T-helper 17 cell (primary cell): ENCODE measurements around the gene TLE2. TPM values are rescaled to one million over a fixed set of nuclear protein-coding genes. Genes with fewer than 3 reads are reported as not detected.
A peak's percentile ranks its signal among the peaks of the same experiment; 100 is the strongest.
"Not testable (repeated sequence)": the region's sequence is repeated elsewhere in the genome, so short reads cannot be mapped to it uniquely, and the experiment has no call there.

Experiments
- ATAC-seq: fragments of 150-1000 bp; cut with Tn5 transposase; 2 replicates; pipeline ENCODE4 v1.10.0; 2021; ENCODE audit warnings: mild to moderate bottlenecking, moderate library complexity
- DNase-seq, 3 donors: peaks; one replicate each; pipeline versions ENCODE4 v3.0.0 to v3.0.0-alpha.2; 2020 to 2021
- H3K9me3 ChIP-seq: one replicate; pipeline ENCODE4 v1.7.0; 2013; ENCODE audit warnings: low read length, mild to moderate bottlenecking; ENCODE audit not compliant: control insufficient read depth, poor library complexity, severe bottlenecking
- H3K27ac Mint-ChIP-seq: one replicate; pipeline ENCODE4 v1.8.0; 2022; ENCODE audit warnings: mild to moderate bottlenecking, moderate library complexity, mixed read lengths
- H3K27me3 Mint-ChIP-seq: one replicate; pipeline ENCODE4 v1.8.0; 2022; ENCODE audit warnings: mixed read lengths
- H3K36me3 Mint-ChIP-seq: one replicate; pipeline ENCODE4 v1.8.0; 2022; ENCODE audit warnings: low read depth, mixed read lengths
- H3K4me1 Mint-ChIP-seq: one replicate; pipeline ENCODE4 v1.8.0; 2022; ENCODE audit warnings: mild to moderate bottlenecking, mixed read lengths
- H3K4me3 Mint-ChIP-seq: one replicate; pipeline ENCODE4 v1.8.0; 2022; ENCODE audit warnings: mild to moderate bottlenecking, moderate library complexity, mixed read lengths
- total RNA-seq, 4 donors: library from RNA in 2 of 4; stranded (reverse) in 2 of 4; gene quantifications; one replicate each; pipeline ENCODE4 v1.2.3 and lab custom pipeline; 2022 to 2026

The TLE2 gene
- total RNA-seq, 2 donors from 2014 or later: 9.5 to 13.1 TPM

DNA sequence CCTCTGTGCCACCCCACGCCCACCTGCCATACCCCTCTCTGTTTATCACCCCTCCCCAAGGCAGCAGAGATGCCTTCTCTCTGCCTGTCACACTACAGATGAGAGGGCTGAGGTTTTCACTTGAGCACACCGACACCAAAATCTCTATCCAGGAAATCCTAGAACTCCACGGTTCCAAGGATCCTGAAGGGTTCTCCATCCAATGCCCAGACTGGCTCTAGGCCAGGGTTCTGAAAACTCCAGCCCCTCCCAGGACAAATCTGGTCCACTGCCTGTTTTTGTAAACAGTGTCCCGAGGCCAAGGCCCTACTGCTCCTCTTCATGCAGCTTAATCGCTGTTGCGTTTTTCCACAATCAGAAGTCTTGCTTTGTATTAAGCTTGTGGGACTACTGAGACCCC is 20.1 kb downstream of the TLE2 start:
- ATAC-seq: no peak
- H3K27me3 Mint-ChIP-seq: no peaks in the 10 kb centered on the region
- no peaks in the 10 kb centered on the region for H3K36me3 Mint-ChIP-seq
- no peak overlapping the region for H3K27ac Mint-ChIP-seq
- no peak for DNase-seq
- no peak overlapping the region for H3K4me3 Mint-ChIP-seq
- no peaks in the 10 kb centered on the region for H3K4me1 Mint-ChIP-seq
- H3K9me3 ChIP-seq: no peaks in the 10 kb centered on the region

- Mint-ChIP-seq H3K27ac (no peak overlapping the region), H3K27me3 (no peaks in the 10 kb centered on the region), H3K4me1 (no peaks in the 10 kb centered on the region), H3K36me3 (no peaks in the 10 kb centered on the region), H3K4me3 (no peak overlapping the region)
- no peaks in the 10 kb centered on the region for H3K9me3 ChIP-seq
- ATAC-seq (no peak), DNase-seq (no peak)
These were observed 21.1 kb downstream of the TLE2 start for GRCh38 chr19:3007975-3008374.

- Mint-ChIP-seq H3K36me3 (no peaks in the 10 kb centered on the region), H3K27ac (no peak overlapping the region), H3K4me1 (no peaks in the 10 kb centered on the region), H3K27me3 (no peaks in the 10 kb centered on the region), H3K4me3 (no peak overlapping the region)
- no peak for DNase-seq
- H3K9me3 ChIP-seq: no peaks in the 10 kb centered on the region
- peak; percentile 55 for ATAC-seq
These were observed 22.9 kb downstream of the TLE2 start for GRCh38 chr19:3006075-3006767.

- H3K27ac Mint-ChIP-seq: no peak overlapping the region
- no peak overlapping the region for H3K4me3 Mint-ChIP-seq
- ATAC-seq: no peak
- no peaks in the 10 kb centered on the region for H3K9me3 ChIP-seq
- no peaks in the 10 kb centered on the region for H3K36me3 Mint-ChIP-seq
- H3K4me1 Mint-ChIP-seq: no peaks in the 10 kb centered on the region
- no peaks in the 10 kb centered on the region for H3K27me3 Mint-ChIP-seq
- DNase-seq: no peak
These were observed 23.7 kb downstream of the TLE2 start for GRCh38 chr19:3005345-3005744.

- Mint-ChIP-seq H3K27ac (no peak overlapping the region), H3K36me3 (no peaks in the 10 kb centered on the region), H3K4me3 (no peak overlapping the region), H3K4me1 (no peaks in the 10 kb centered on the region), H3K27me3 (no peaks in the 10 kb centered on the region)
- no peaks in the 10 kb centered on the region for H3K9me3 ChIP-seq
- ATAC-seq (no peak), DNase-seq (no peak)
These were observed 24.6 kb downstream of the TLE2 start for GRCh38 chr19:3004522-3004921.

DNA sequence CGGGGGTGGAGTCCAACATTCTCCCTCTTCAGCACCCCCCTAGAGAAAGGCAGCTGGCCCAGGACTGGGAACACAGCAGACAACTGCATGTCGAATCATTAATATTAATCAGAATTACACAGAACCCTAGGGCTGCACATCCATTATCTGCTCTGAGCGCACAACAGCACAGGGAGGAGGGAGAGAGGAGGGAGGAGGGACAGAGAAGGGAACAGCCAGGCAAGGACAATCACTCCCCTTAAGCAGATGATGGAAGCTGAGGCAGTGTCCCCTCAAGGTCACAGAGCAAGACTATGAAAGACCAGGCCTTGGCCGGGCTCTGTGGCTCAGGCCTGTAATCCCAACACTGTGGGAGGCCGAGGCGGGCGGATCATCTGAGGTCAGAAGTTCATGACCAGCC is 26.0 kb downstream of the TLE2 start:
- Mint-ChIP-seq H3K36me3 (no peaks in the 10 kb centered on the region), H3K4me1 (no peaks in the 10 kb centered on the region), H3K4me3 (no peak overlapping the region), H3K27me3 (no peaks in the 10 kb centered on the region), H3K27ac (no peak overlapping the region)
- ATAC-seq (no peak), DNase-seq (no peak)
- no peaks in the 10 kb centered on the region for H3K9me3 ChIP-seq

DNA sequence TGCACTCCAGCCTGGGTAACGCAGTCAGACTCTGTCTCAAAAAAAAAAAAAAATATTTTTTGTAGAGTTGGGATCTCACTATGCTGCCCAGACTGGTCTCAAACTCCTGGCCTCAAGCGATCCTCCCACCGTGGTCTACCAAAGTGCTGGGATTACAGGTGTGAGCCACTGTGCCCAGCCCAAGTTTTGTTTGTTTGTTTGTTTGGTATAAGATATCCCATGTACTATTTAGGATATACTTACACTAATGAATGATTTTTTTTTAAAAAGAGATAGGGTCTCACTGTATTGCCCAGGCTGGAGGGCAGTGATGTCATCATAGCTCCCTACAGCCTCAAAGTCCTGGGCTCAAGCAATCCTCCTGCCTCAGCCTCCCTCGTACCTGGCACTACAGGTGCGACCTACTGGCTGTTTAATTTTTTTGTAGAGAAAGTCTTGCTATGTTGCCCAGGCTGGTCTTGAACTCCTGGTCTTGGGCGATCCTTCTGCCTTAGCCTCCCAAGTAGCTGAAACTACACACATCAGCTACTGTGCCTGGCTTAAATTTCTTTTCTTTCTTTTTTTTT is 27.8 kb downstream of the TLE2 start:
- Mint-ChIP-seq H3K36me3 (peaks cover 2% of the 10 kb centered on the region), H3K4me3 (no peak overlapping the region), H3K4me1 (no peaks in the 10 kb centered on the region), H3K27ac (no peak overlapping the region), H3K27me3 (no peaks in the 10 kb centered on the region)
- ATAC-seq: no peak
- no peaks in the 10 kb centered on the region for H3K9me3 ChIP-seq
- DNase-seq: no peak

DNA sequence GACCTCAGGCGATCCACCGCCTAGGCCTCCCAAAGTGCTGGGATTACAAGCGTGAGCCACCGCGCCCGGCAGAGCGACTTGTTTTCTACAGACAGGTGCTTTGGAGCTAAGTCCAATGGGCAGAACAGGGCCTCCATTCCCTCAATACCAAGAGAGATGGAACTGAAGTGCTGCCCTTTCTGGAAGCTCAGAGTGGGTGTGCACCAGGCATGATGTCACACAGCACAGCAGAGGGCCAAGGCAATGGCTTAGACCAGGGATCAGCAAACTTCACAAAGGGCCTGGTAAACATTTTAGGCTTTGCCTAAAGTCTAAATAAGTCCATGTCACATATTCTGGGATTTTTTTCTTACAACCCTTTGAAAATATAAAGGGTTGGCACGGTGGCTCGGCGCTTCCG is 30.4 kb downstream of the TLE2 start:
- H3K27me3 Mint-ChIP-seq: no peaks in the 10 kb centered on the region
- no peaks in the 10 kb centered on the region for H3K9me3 ChIP-seq
- H3K36me3 Mint-ChIP-seq: peaks cover 2% of the 10 kb centered on the region
- ATAC-seq: no peak
- no peak overlapping the region for H3K4me3 Mint-ChIP-seq
- H3K27ac Mint-ChIP-seq: no peak overlapping the region
- H3K4me1 Mint-ChIP-seq: no peaks in the 10 kb centered on the region
- DNase-seq: no peak

DNA sequence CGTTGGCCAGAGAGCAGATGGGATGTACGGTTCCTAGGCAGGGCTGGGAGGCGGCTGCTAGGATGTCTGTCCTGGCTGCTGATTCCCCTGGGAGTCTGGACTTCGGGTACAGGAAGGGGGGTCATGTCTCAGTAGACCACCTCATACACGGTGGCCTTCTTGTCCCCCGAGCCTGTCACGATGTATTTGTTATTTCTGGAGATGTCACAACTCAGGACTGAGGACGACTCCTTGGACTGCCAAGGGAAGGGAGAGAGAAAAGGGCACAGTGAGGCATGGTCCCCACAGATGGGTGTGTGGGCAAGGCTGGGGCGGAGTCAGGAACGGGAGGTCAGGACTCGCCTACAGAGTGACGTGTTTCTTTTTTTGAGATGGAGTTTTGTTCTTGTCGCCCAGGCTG is 31.4 kb downstream of the TLE2 start:
- no peak overlapping the region for H3K27ac Mint-ChIP-seq
- DNase-seq (no peak), ATAC-seq (no peak)
- H3K27me3 Mint-ChIP-seq: no peaks in the 10 kb centered on the region
- no peak overlapping the region for H3K4me3 Mint-ChIP-seq
- no peaks in the 10 kb centered on the region for H3K4me1 Mint-ChIP-seq
- H3K9me3 ChIP-seq: no peaks in the 10 kb centered on the region
- H3K36me3 Mint-ChIP-seq: peaks cover 2% of the 10 kb centered on the region

DNA sequence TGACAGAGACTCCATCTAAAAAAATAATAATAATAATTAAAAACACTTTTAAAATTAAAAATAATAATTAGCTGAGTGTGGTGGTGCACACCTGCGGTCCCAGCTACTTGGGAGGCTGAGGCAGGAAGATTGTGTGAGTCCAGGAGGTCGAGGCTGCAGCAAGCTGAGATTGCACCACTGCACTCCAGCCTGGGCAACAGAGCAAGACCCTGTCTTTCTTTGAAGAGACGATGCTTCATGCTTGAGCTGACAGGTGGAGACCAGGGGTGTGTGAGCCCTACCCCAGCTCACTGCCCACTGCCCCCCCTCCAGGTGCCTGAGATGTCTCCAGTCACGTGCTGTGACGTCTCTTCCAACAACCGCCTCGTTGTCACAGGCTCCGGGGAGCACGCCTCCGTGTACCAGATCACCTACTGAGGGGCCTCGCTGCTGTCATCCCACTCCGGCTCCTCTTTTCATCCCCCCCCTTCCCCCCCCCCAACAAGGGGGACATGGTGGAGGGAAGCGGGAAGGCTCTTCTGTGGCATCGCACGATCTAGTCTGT is 34.4 kb downstream of the TLE2 start:
- H3K4me3 Mint-ChIP-seq: no peak overlapping the region
- H3K27me3 Mint-ChIP-seq: no peaks in the 10 kb centered on the region
- ATAC-seq (no peak), DNase-seq (no peak)
- peaks cover 2% of the 10 kb centered on the region for H3K36me3 Mint-ChIP-seq
- H3K4me1 Mint-ChIP-seq: no peaks in the 10 kb centered on the region
- no peak overlapping the region for H3K27ac Mint-ChIP-seq
- H3K9me3 ChIP-seq: no peaks in the 10 kb centered on the region

GRCh38 chr19:2993579-2993978 is 35.5 kb downstream of the TLE2 start:
- no peak overlapping the region for H3K4me3 Mint-ChIP-seq
- ATAC-seq (no peak), DNase-seq (no peak)
- peaks cover 2% of the 10 kb centered on the region for H3K36me3 Mint-ChIP-seq
- H3K4me1 Mint-ChIP-seq: no peaks in the 10 kb centered on the region
- H3K27me3 Mint-ChIP-seq: peaks cover 6% of the 10 kb centered on the region
- no peaks in the 10 kb centered on the region for H3K9me3 ChIP-seq
- no peak overlapping the region for H3K27ac Mint-ChIP-seq

DNA sequence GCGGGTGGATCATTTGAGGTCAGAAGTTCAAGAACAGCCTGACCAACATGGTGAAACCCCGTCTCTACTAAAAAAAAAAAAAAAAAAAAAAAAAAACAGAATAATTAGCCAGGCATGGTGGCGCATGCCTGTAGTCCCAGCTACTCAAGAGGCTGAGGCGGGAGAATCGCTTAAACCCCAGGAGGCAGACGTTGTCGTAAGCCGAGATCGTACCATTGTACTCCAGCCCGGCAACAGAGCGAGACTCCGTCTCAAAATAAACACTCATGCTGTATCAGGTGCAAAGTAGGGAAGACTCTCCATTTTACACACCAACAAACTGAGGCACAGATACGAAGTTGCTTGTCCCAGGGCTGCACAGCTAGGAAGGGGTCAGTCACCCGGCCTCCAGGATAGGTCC is 36.1 kb downstream of the TLE2 start:
- H3K4me3 Mint-ChIP-seq: no peak overlapping the region
- no peak overlapping the region for H3K27ac Mint-ChIP-seq
- ATAC-seq: no peak
- no peaks in the 10 kb centered on the region for H3K9me3 ChIP-seq
- peaks cover 11% of the 10 kb centered on the region for H3K27me3 Mint-ChIP-seq
- no peaks in the 10 kb centered on the region for H3K4me1 Mint-ChIP-seq
- peaks cover 2% of the 10 kb centered on the region for H3K36me3 Mint-ChIP-seq
- DNase-seq: no peak

GRCh38 chr19:2992333-2992732 is 36.7 kb downstream of the TLE2 start:
- not testable (repeated sequence) for ATAC-seq, H3K9me3 ChIP-seq, DNase-seq, H3K27ac Mint-ChIP-seq, H3K36me3 Mint-ChIP-seq, H3K4me1 Mint-ChIP-seq, H3K4me3 Mint-ChIP-seq
- H3K27me3 Mint-ChIP-seq: peaks cover 11% of the 10 kb centered on the region
